Fibroblast of skin of left biceps (primary cell): ENCODE measurements around the gene CELF4.
A peak's percentile ranks its signal among the peaks of the same experiment; 100 is the strongest.

ENCODE experiments used
- DNase-seq, 2 experiments: peaks; one replicate each; pipeline ENCODE4 v3.0.0-alpha.2; 2013; ENCODE audit warnings: low read depth in 2 of 2

CELF4 gene

GRCh38 chr18:37351110-37351509, 214.5 kb downstream of the CELF4 start:
- DNase-seq: no peak

- DNase-seq: no peak
Measured at GRCh38 chr18:37348729-37349128, 216.9 kb downstream of the CELF4 start.

GRCh38 chr18:37346048-37346447, 219.6 kb downstream of the CELF4 start:
- DNase-seq: no peak

DNA sequence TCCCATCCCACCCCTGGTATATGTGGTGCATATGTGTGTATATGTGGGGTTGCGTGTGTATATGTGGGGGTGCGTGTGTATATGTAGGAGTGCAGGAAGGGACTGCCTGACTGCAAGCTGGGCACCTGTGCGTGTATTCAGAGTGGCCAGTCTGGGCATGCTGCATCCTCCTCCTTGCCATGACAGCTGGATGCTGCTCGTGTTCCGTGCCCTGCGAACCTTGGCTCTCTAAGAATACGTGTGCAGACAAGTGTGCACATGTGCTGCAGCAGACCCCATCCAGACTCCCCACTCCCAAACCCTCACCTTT, 222.1 kb downstream of the CELF4 start:
- no peak for DNase-seq

DNA sequence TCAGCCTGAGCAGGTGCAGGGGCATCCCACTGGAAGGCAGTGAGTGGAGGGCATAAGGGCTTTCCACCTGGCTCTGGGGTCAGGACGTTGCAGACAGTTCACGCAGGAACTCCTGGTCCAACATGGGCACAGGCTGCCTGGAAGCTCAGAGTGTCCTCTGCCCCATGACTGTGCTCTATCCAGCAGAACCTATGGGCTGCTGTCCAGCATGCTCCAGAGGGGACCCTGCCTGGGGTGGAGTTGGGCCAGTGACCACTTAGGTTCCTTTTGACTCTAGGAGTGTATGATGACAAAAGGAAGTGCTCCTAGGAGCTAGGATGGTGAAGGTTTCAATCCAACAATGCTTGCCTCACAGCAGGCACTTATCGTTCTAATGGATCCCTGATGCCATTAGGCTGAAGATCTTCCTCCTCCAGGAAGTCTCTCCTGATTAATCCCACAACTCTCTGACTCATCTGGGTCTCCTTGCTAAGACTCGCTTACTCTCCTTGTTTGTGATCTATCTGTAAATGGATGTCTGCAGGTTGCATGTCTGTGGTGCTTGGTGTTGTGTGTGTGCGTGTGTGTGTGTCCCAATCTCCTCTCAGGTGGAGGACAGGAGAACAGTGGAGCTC, 224.0 kb downstream of the CELF4 start:
- DNase-seq: no peak

GRCh38 chr18:37341016-37341415, 224.6 kb downstream of the CELF4 start:
- no peak for DNase-seq

GRCh38 chr18:37339701-37340215, 225.8 kb downstream of the CELF4 start:
- DNase-seq: no peak

DNA sequence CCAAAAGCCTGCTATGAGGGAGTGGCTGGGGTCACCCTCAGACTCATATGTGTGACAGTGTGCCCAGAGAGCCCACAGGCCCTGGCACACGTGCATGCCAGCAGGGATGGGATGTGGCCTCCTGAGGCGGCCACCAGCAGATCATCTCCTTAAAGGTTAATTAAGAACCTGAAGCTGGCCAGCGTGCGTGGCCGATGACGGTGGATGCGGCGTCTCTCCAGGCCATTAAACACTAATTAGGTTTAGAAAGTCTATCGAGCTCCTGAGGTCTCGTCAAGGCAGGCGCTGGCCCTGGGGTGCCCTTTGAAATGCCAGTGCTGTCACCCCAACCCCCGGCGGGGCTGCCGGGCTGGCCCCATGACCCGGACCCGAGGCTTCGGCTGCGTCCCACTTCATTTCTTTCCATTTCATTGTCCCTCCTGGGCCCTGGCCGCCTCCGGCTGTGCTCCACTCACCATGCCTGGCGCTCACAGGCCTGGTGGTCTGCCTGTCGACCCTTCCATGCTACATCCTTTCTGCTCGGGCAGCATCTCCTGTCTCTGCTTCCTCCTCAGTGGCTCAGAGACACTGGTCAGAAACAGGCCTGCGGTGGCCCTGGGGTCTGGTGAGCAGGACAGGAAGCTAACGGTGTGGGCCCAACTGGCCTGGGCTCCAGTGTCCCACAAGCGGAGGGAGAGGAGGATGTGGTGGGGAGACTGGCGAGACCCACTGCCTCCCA, 228.9 kb downstream of the CELF4 start:
- no peak for DNase-seq

DNA sequence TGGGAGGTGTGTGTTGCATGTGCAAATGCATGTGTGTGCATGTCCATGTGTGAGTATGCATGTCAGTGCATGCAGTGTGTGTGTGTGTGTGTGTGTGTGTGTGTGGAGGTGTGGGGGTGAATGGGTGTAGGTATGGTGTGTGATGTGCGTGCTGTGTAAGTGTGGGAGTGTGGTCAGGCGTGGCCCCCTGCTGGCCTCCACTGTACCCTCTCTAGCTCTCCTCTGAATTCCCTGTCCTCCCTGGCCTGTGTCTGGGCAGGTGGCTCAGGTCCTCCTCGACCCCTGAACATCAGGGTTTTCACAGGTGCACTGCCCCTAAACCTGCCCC, 230.2 kb downstream of the CELF4 start:
- DNase-seq: no peak

- peak; percentile 33 to 34 for DNase-seq
Measured at GRCh38 chr18:37334631-37335408, 230.8 kb downstream of the CELF4 start.

DNA sequence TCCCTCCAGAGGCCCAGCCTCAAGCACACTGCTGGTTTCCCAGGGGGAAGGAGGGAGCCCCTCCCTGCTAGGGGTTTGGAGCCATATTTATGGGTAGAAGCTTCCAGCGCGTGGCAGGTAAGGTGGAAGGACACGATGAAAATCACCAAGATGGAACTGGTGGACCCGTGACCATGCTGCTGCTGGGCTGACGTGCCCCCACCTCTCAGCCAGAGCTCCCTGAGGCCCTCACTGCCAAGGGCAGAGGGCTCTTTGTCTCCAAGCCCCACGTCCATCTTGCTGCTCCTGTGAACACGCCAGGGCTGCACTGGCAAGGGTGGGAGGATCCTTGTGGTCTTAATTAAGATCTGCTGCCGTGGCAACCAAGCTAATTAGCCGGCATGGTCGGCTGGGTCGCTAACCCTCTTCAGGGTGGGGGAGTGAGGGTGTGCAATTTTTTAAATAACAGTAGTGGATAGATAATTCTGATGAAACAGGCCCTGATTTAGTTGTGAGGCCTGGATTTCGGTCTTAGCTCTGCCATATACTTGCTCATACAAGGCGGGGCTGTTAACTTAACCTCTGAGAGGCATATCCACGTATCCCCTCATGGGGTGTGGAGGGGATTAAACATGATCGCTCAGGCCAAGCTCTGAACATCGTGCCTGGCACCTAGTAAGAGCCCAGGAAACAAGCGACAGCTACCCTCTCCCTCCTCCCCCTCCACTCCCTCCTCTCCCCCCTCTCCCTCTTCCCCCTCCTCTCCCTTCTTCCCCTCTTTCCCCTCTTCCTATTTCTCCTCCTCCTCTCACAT, 232.8 kb downstream of the CELF4 start:
- no peak for DNase-seq

- no peak for DNase-seq
Measured at GRCh38 chr18:37332219-37332618, 233.4 kb downstream of the CELF4 start.

GRCh38 chr18:37330173-37330572, 235.4 kb downstream of the CELF4 start:
- no peak for DNase-seq

DNA sequence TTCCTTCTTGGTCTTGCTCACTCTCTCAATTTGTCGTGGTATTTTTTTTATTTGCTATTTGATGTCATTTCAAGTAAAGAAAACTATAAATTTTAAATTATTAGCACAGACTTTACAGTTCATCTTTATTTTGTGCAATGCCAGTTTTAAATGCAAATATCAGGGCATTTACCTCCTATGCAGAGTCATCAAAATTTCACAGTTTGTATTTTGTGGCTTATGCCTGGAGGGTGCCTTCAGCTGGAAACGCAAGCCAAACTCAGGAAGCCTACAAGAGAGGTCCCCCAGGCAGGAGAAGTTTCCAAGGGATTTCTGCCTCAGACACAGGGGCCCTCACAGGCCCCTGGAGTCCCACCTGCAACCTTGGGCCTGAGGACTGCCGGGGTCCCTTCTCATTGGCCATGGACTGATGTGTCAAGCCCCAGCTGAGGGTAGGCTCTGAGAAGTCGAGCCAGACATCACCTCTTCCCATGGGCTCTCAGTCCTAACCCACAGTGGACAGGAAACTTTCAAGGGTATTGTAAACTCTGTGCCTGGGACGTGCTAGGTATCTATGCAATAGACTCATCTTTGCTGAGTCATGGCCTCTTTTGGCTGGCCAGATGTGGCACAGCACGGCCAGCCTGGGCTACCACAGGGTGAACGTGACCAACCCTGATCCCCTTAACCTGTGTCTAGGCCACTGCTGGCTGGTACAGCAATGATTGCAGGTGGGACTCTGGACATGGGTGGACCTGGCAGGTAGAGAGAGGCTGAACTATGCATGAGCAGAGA, 236.5 kb downstream of the CELF4 start:
- no peak for DNase-seq

GRCh38 chr18:37327063-37327577, 238.5 kb downstream of the CELF4 start:
- no peak for DNase-seq

DNA sequence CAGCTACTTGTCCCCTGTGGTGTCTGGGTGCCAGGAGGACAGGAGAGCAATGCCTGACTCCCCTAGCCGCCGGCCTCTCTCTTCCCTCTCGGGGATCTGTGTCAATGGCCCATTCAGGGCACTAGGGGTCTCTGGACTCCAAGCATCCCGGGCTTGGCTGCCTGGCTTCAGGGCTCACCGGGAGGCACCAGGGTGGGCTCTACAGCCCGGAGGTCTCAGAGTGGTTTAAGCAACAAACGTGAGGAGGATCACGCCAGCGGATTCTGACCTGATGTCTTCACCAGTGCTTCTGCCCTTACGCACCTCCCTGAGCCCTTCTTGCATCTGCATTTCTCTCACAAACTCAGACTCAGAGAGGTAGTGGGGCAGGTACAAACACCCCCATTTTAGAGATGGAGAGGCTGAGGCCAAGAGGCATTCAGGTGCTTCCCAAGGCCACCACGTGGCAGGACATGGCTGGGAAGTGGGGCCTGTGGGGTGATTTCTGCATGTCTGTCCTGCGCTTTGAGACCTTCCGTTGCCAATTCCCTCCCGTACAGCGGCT, 243.0 kb downstream of the CELF4 start:
- DNase-seq: peak in 1 of 2 experiments; percentile 8

- no peak for DNase-seq
Measured at GRCh38 chr18:37321582-37322491, 243.8 kb downstream of the CELF4 start.

- no peak for DNase-seq
Measured at GRCh38 chr18:37320317-37320716, 245.3 kb downstream of the CELF4 start.
